HG03565 (cell line): ENCODE data around the gene OXCT1.
A peak's percentile ranks its signal among the peaks of the same experiment; 100 is the strongest.
"Not testable (repeated sequence)": the region's sequence is repeated elsewhere in the genome, so short reads cannot be mapped to it uniquely, and the experiment has no call there.

Experiments
- ATAC-seq: cut with Tn5 transposase; IDR thresholded peaks from one replicate; pipeline ENCODE4 v1.9.1; 2021; ENCODE audit warnings: mild to moderate bottlenecking, moderate library complexity; ENCODE audit not compliant: unreplicated experiment

The OXCT1 gene

GRCh38 chr5:41831155-41831554 is 39.1 kb downstream of the OXCT1 start:
- peak; percentile 67 for ATAC-seq

- no peak for ATAC-seq
Observed at GRCh38 chr5:41827792-41828191, 42.4 kb downstream of the OXCT1 start.

DNA sequence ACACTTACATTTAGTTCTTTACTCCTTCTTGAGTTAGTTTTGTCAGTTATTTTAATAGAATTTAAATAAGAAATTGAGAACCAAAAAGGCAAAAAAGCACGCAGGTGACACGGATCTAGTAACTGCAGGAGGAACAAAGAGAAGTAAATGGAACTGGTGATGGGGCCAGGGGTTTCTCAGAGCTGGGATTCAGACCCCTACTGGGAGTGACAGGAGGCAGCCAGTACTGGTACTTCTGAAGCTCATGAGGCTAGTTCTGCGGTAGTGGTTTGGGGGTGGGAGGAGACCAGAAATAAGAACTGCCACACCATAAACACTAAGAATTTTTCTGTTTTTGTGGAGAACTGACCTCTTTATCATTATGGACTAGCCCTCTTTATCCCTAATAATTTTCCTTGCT is 48.2 kb downstream of the OXCT1 start:
- no peak for ATAC-seq

DNA sequence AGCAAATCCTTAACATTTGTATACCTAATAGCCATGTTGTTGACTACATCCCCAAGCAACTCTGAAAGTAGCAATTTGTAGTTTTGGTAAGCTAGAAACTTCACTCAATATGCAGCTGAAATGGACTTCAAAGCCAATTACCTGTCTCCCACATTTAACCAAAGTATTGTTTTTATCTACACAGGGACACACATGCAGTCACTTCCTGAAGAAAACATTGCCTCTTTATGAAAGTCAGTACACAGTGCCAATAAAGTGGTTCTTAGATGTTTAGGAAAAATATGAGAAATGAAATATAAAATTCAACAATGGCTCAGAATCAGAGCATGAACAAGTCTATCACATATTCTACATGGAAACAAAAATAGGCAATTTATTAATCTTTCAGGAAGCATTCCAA is 49.2 kb downstream of the OXCT1 start:
- ATAC-seq = no peak

DNA sequence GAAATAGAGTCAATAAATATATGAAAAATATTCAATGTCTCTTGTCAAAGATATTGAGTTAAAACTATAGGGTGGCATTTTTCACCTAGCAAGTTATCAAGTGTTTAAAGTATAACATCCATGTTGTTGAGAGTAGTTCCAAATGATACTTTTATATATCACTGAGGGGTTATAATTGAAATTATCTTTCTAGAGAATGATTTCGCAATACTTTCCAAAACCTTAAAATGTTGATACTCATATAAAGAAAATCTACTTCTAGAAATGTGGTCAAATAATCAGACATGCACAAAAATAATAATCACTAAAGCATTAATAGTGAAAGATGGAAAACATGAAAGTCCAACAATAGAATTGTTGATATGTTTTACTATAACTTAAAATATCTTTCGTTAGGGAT is 50.1 kb downstream of the OXCT1 start:
- no peak for ATAC-seq

GRCh38 chr5:41817625-41818301 is 52.5 kb downstream of the OXCT1 start:
- no peak for ATAC-seq

DNA sequence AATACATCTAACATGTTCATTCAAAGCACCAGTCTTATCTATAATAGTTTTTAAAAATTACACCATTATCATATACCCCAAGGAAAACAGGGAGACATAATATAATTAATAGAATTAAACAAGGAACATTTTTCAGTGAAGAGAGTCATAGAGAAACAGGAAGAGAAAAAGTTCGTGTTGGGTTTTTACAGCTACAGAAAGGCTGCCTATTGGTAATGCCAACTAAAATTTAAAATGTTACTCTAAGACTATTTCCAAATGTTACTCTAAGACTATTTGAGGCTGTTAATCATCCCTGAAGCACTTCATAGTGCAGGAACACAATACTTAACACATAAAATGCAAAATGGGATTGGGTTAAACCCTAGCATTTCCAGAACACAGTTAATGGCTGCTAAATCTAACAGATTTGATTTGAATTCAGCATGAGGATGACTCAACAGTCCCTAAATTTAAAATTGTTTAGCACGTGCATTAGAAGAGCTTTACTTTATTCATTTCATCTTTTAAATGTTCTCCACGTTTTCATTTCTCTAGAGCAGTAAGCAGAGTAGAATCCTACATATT is 54.5 kb downstream of the OXCT1 start:
- no peak for ATAC-seq

DNA sequence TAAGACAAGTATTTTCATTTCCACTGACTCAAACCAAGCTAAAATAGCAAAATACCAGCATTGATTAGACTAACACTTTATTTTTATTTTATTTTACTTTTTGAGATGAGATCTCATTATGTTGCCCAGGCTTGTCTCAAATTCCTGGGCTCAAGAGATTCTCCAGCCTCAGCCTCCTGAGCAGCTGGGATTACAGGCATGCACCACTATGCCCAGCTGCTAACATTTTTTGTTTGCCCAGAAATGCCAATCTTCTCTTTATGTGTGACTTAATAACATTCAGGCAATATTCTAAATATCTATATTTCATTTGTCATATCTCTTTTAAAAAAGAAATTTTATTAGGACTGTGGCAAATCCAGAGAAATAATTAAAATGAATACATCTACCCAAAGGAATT is 55.0 kb downstream of the OXCT1 start:
- no peak for ATAC-seq

DNA sequence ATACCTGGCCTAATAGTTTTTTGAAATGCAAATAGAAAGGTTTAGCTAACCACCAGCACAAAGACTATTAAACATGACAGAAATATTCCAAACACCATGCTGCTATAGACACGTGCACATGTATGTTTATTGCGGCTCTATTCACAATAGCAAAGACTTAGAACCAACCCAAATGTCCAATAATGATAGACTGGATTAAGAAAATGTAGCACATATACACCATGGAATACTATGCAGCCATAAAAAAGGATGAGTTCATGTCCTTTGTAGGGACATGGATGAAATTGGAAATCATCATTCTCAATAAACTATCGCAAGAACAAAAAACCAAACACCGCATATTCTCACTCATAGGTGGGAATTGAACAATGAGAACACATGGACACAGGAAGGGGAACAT is 55.9 kb downstream of the OXCT1 start:
- not testable (repeated sequence) for ATAC-seq

GRCh38 chr5:41812156-41812555 is 58.1 kb downstream of the OXCT1 start:
- no peak for ATAC-seq

GRCh38 chr5:41809128-41809527 is 61.1 kb downstream of the OXCT1 start:
- no peak for ATAC-seq

- ATAC-seq = no peak
Observed at GRCh38 chr5:41808294-41808693, 61.9 kb downstream of the OXCT1 start.

- no peak for ATAC-seq
Observed at GRCh38 chr5:41797662-41798061, 72.6 kb downstream of the OXCT1 start.

GRCh38 chr5:41796061-41796460 is 74.2 kb downstream of the OXCT1 start:
- no peak for ATAC-seq

- no peak for ATAC-seq
Observed at GRCh38 chr5:41795125-41795524, 75.1 kb downstream of the OXCT1 start.

GRCh38 chr5:41794471-41794870 is 75.8 kb downstream of the OXCT1 start:
- ATAC-seq = no peak

DNA sequence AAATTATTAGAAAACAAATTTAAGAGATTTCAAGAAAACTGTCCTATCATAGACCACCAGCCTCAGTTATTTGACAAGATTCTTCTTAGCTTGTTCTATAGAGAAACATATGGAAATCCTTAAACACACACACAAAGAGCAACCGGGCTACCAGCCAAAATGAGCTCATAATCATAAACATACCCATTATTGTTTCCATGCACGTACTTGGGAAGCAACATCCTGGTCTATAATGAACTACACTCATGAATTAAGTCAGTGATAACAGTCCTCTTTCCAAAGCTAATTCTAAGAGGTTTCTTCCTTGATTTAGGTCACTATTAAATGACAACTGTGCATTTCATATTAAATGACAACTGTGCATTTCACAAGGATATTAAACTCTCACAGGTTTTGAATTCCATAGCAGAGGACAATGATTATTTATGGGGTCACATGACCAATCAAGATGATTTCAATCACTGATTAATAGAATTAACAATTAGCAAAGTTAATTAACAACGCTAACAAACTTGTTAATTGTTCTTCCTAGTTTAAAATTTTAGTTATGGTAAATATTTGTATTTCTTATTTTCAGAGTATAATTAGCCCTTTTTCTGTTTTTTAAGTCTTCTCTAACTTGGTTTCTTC is 77.0 kb downstream of the OXCT1 start:
- ATAC-seq = no peak

- ATAC-seq = no peak
Observed at GRCh38 chr5:41790038-41790776, 80.0 kb downstream of the OXCT1 start.

GRCh38 chr5:41789434-41789833 is 80.8 kb downstream of the OXCT1 start:
- ATAC-seq = no peak

DNA sequence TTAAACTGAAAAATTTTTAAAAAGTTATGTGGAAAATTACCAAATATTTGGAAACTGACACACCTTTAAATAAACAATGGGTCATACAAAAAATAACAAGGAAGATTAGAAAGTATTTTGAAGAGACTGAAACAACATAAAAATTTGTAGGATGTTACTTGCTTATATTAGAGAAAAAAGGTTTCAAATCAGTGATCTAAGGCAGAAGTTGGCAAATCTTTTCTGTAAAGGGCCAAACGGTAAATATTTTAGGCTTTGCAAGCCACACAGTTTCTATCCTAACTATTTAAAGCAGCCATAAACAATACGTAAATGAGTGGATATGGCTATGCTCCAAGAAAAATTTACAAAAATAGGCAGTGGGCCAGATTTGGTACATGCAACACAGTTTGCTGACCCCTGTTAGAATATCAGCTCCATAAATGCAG is 81.3 kb downstream of the OXCT1 start:
- ATAC-seq = no peak

GRCh38 chr5:41787265-41787664 is 83.0 kb downstream of the OXCT1 start:
- ATAC-seq = no peak

DNA sequence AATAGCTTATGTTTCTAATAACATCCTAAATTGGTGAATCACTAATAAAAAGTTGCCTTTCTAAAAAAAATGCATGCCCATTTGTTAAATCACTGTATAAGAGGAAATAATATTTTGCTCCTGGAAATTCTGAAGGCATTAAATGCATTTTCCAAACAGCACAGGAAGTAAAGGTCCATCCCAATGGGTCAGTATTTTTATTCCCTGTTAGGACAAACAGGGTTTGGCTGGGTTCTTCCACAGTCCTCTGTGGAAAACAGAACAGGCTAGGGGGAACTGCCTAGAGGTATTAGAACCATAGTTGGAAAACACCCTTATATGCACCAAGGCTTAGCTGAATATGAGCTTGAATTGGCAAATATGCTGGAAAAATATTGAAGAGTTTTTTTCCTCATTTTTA is 85.2 kb downstream of the OXCT1 start:
- no peak for ATAC-seq
